ENCODE results near the gene SPINK1.

- no peak for TF ChIP-seq FOXP4 (CRISPR knock-in tag; IDR thresholded peaks at IDR 0.05)
- no peak for TF ChIP-seq ZC3H13 (CRISPR knock-in tag; IDR thresholded peaks at IDR 0.05)
- no peak for TF ChIP-seq KDM1A (CRISPR knock-in tag; IDR thresholded peaks at IDR 0.05)
- TF ChIP-seq KDM5A (IDR thresholded peaks at IDR 0.05; ENCODE audit: borderline replicate concordance, low read length): no peak
- TF ChIP-seq POLR2A (IDR thresholded peaks at IDR 0.05; ENCODE audit: insufficient read depth in 1 of 2, low read depth in 2 of 2, low read length in 2 of 2): no peak
- TF ChIP-seq MXD4 (CRISPR knock-in tag; IDR thresholded peaks at IDR 0.05): no peak
- no peak for TF ChIP-seq CEBPB (IDR thresholded peaks at IDR 0.05; ENCODE audit: borderline replicate concordance, low read depth, low read length)
Measured at GRCh38 chr5:147788023-147788422, 43.4 kb downstream of the SPINK1 start.

Data from HepG2 (cell line).